CD4-positive, alpha-beta T cell treated with Interleukin-17A for 4 hours (primary cell): ENCODE results near the gene TNFRSF13B.
A peak's percentile ranks its signal among the peaks of the same experiment; 100 is the strongest.

Experiments used
- DNase-seq: peaks from one replicate; pipeline ENCODE4 v3.0.0-alpha.2; 2020; ENCODE audit warnings: mixed read lengths

The TNFRSF13B gene

DNA sequence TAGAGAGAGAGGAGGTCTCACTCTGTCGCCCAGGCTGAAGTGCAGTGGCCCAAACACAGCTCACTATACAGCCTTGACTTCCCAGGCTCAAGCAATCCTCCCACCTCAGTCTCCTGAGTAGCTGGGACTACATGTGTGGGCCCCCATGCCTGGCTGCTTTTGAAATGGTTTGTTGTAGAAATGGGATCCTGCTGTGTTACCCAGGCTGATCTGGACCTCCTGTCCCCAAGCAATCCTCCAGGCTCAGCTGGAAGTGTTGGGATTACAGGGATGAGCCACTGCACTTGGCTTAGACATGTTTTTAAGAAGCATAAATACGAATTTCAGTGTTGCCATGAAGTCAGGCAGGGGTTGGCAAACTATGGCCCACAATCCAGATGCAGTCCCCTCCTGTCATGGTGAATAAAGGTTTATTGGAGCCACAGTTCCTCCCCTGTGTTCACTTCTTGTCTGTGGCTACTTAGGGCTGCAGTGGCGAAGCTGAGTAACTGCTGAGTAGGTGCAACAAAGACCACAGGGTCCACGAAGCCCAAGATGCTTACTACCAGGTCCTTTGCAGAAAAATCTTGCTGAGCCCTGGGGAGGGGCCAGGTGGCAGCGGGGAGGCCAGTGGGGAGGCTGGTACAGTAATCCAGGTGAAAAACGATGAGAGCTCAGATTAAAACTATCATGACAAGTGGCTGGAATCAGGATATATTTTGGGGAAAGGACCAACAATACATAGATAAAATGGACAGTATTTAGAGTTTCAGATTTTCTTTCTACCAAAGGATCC is 35.2 kb downstream of the TNFRSF13B start:
- no peak for DNase-seq

DNA sequence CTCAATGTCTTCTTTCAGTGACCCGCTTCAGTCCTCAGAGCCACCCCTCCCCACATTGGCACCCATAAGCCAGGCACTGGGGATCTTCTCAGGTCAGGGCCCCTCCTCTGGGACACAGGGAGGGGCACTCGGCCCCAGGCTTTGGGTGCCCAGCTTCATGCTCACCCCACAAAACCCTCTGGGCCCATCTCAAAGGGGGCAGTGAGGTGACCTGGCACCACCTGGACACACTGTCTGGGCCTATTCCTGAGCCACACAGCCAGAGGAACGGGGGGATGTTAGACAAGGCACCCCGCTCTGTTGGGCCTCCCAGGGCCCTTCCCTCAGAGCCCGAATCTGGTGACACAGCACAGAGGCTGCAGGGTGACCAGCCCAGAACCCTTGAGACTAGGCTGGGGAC is 36.1 kb downstream of the TNFRSF13B start:
- no peak for DNase-seq

- DNase-seq = no peak
Measured at GRCh38 chr17:16935241-16935663, 36.7 kb downstream of the TNFRSF13B start.

DNA sequence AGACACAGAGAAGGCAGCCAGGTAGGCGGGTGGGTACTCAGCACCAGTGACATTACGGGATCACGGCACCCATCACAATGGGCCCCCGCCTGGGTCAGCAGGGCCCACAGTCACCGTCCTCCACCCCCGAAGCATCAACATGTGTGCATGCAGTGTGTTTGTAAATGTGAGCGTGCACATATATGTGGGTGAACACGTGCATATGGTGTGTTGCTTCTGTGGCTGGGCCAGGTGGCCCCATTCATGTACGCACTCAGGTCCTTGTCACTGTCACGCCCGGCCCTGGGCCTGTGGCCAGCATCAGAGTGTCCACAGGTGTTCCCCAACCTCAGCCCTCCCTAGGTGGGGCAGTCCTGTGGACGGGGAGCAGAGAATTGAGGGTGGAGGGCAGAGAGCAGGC is 37.1 kb downstream of the TNFRSF13B start:
- no peak for DNase-seq

GRCh38 chr17:16934133-16934795 is 37.7 kb downstream of the TNFRSF13B start:
- no peak for DNase-seq

DNA sequence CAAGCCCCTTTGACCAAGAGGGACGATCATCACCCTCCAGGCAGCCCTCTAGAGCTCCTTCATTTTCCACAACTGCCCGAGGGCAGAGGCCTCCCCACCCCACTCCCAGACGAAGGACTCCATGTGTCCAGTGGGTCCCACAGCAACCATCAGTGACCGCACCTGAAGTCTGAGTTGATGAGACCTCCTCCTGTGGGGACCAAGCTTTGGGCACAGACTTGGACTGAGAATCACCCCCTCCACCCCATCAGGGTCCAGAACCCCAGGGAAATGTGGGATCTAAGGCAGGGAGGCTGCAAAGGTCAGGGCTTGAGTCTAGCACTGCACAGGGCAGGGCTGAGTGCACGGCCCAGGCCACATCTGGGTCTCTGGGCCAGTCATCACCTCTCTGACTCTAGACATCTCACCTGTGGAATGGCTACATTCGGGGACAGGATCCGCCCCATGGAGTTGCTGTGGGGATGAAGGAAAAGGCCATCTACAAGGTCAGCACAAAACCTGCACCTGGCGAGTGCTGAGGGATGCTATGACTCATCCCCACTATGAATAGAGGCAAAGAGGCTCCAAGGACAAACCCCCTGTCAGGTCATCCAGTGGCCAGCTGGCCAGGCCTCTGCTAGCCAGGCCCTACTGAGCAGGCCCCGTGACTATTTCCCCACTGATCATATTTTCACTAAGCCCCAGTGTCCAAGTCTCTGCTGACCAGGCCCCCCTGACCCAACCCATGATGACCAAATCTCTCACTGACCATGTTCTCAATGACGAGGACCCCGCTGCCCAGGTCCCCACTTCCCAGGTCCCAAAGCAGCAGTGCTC is 38.4 kb downstream of the TNFRSF13B start:
- no peak for DNase-seq

DNA sequence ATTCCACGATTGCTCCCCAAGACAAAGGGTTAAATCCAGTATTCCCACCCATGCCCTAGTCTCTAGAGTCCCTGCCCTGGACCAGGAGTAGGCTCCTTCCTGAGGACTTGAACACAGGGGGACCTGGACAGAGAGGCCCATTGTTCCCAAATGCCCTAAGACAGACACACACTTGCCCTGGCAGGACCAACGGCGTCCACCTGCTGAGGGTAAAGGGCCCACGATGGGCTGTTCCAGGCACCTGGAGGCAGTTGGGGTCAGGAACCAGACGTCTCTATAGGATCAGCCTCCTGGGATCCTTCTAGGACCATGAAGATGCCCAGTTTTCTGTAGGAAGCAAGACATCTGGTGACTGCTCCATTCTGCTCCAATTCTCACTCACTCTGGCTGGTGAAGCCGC is 39.3 kb downstream of the TNFRSF13B start:
- no peak for DNase-seq

DNA sequence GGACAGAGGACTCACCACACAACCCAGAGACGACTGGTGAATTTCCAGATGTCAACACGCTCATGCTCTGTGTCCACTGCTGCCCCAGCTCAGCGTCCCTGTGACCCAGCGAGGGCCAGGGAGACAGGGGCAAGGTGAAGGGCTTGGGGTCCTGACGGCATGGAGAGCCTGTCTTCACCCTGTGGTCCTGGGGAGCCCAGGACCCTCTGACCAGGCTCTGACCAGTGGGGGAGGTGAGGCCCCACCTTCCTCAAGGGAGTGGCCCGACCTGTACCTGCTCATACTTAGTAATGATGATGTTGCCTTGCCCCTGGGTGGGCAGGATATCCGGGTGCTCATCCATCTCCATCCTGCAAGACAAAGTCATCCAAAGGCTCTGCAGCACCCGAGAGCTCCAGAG is 39.8 kb downstream of the TNFRSF13B start:
- no peak for DNase-seq

GRCh38 chr17:16931318-16932060 is 40.4 kb downstream of the TNFRSF13B start:
- no peak for DNase-seq

- DNase-seq = no peak
Measured at GRCh38 chr17:16930571-16931317, 41.2 kb downstream of the TNFRSF13B start.

DNA sequence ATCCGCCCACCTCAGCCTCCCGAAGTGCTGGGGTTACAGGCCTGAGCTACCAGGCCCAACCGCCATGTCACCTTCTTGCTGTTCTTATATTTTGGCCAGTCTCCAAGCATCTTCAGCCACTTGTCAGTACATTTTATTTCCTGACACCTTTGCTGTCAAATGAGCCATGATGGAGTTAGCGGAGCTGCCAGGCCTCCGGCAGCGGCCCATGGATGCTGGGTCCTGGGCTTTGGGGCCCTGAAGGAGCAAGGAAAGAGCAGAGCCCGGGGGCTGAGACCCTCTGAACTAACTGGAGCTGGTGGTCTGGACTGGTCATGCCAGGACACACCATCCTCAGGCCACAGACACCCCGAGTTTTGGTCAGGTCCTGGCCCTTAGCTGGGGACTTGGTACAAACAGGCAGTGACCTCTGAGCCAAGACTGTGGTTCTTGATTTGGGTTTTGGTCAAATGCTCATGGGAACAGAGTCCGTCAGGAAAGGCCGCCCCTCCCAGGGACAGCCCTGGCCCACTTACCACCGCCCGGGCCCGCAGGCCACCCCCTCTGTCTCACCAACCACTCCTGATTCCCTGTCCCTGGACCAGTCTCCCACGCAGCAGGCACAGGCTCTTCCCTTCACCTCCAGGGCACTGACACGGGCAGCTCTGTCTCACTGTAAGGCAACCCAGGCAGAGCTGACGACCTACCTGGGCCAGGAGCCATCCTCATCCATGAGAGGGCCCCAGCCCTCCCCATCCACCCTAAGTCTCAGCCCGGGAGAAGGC is 42.0 kb downstream of the TNFRSF13B start:
- no peak for DNase-seq

- DNase-seq = peak; percentile 51
Measured at GRCh38 chr17:16929035-16929680, 42.8 kb downstream of the TNFRSF13B start.

GRCh38 chr17:16928406-16929034 is 43.4 kb downstream of the TNFRSF13B start:
- no peak for DNase-seq

DNA sequence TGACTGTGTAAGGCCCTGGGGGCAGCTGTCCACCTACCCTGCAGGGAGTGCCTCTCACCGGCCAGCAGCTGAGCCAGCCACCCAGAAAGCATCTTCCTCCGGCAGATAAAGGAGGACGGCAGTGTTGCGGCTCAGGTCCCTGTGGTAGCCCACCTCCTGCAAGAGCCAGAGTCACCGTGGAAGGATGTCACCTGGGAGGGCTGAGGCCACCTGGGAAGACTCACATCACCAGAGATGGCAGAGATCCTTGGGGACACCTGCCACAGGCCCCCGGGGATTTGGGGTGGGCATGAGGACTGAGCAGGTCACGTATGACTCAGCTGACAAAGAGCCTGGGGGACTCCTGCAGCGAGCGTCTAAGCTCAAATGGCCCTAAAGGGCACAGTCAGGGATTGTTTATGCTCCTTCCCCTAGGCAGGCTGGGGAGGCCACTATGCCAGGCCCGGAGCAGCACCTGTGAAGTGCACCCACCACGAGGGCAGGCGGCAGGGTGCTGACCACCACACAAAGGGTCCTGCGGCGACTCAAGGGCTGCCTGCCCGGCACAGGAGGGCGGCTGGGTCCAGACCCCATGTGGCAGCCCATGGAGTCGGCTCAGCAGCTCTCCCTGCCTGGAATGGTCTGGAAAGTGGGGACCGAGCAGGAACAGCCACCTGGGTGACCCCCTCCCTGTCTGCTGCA is 44.1 kb downstream of the TNFRSF13B start:
- no peak for DNase-seq

GRCh38 chr17:16926571-16927451 is 45.1 kb downstream of the TNFRSF13B start:
- no peak for DNase-seq

DNA sequence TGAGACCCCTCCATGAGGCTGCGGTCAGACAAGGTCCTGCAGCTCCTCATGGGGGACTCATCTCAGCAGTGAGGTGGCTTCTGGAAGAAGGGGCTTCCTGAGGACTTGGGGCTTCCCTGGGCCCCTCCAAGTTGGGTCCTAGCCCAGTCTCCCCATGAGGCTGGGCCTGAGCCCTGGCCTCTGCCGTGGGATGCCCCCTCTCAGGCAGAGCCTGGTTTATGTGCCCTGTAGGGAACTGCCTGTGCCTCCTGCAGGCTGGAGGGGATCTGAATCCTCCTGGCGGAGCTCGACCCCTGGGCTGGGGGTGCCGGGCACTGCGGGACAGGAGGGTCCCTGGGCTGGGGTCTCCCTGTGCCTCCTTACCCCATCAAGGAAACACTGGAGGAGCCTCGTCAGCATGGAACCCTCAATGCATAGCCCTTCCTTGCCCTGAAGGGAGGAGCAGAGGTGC is 45.8 kb downstream of the TNFRSF13B start:
- no peak for DNase-seq

- DNase-seq = no peak
Measured at GRCh38 chr17:16925461-16926060, 46.4 kb downstream of the TNFRSF13B start.
